ENCODE data around the gene PADI4. TPM values are rescaled to one million over a fixed set of nuclear protein-coding genes. Genes with fewer than 3 reads are reported as not detected.

Gene PADI4
- total RNA-seq, 1 experiment from 2014 or later, result 0.26 TPM

DNA sequence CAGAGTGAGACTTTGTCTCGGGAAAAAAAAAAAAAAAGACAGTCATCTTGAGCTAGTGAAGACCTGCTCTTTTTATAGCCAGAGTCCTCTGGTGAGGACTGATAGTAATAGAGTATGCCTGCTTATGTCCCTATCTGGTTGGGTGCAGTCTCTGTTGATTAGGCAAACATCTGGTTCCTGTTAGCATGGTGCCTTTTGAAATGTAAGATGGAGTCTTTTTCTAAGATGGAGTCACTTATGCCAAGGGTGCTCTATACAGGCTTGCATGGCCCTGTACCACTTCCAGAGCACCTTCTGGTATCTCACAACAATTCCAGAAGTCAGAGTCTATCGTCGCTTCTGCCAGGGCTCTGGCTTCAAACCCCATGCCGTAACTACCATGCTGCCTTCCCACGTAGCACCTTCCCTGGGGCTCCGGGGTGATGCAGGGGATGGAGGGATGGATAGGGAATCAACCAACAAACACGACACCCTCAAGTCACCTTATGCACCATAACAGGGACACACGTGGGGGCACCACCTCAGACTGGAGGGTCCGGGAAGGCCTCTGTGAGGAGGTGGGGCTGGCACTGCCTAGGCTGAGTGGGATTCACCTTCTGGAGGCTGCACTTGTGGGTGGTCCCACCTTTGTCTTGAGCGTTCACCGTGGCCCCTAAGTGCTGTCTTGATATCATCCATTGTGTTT lies 52.4 kb downstream of the PADI4 start:
- Mint-ChIP-seq H3K27ac (no peak overlapping the region), H3K27me3 (ENCODE audit: low read depth) (no peaks in the 10 kb centered on the region; the same call in 1 of the 2 replicates), H3K36me3 (no peaks in the 10 kb centered on the region), H3K4me1 (peaks cover 13% of the 10 kb centered on the region; the same call in 1 of the 2 replicates), H3K9me3 (peaks cover 9% of the 10 kb centered on the region; the same call in 1 of the 2 replicates), H3K4me3 (no peak overlapping the region)
- no peak for DNase-seq (ENCODE audit: low spot score)
- TF ChIP-seq HMGA2 (CRISPR knock-in tag; IDR thresholded peaks at IDR 0.05) (no peak), CREM (CRISPR knock-in tag; IDR thresholded peaks at IDR 0.05) (no peak), PREB (CRISPR knock-in tag; IDR thresholded peaks at IDR 0.05; ENCODE audit: borderline replicate concordance) (no peak), MXD4 (CRISPR knock-in tag; IDR thresholded peaks at IDR 0.05; ENCODE audit: borderline replicate concordance) (no peak)
- CTCF ChIA-PET, result no interaction called here
- POLR2A ChIA-PET, result no interaction called here
- no peak for ATAC-seq

- DNase-seq (ENCODE audit: low spot score) (no peak), ATAC-seq (no peak)
- ChIA-PET CTCF (interaction anchor here (0.7 kb wide), 1 partner anchor 17 kb away, joined by 5 read pairs; no protein-coding TSS in a partner anchor), POLR2A (no interaction called here)
- H3K4me3 Mint-ChIP-seq, result no peak overlapping the region
- no peaks in the 10 kb centered on the region for H3K36me3 Mint-ChIP-seq
- peaks cover 9% of the 10 kb centered on the region; the same call in 1 of the 2 replicates for H3K9me3 Mint-ChIP-seq
- H3K4me1 Mint-ChIP-seq, result peaks cover 8% of the 10 kb centered on the region; the same call in 1 of the 2 replicates
- TF ChIP-seq CREM (CRISPR knock-in tag; IDR thresholded peaks at IDR 0.05) (no peak), RORB (CRISPR knock-in tag; IDR thresholded peaks at IDR 0.05) (no peak)
- TF ChIP-seq, protein P1, sequence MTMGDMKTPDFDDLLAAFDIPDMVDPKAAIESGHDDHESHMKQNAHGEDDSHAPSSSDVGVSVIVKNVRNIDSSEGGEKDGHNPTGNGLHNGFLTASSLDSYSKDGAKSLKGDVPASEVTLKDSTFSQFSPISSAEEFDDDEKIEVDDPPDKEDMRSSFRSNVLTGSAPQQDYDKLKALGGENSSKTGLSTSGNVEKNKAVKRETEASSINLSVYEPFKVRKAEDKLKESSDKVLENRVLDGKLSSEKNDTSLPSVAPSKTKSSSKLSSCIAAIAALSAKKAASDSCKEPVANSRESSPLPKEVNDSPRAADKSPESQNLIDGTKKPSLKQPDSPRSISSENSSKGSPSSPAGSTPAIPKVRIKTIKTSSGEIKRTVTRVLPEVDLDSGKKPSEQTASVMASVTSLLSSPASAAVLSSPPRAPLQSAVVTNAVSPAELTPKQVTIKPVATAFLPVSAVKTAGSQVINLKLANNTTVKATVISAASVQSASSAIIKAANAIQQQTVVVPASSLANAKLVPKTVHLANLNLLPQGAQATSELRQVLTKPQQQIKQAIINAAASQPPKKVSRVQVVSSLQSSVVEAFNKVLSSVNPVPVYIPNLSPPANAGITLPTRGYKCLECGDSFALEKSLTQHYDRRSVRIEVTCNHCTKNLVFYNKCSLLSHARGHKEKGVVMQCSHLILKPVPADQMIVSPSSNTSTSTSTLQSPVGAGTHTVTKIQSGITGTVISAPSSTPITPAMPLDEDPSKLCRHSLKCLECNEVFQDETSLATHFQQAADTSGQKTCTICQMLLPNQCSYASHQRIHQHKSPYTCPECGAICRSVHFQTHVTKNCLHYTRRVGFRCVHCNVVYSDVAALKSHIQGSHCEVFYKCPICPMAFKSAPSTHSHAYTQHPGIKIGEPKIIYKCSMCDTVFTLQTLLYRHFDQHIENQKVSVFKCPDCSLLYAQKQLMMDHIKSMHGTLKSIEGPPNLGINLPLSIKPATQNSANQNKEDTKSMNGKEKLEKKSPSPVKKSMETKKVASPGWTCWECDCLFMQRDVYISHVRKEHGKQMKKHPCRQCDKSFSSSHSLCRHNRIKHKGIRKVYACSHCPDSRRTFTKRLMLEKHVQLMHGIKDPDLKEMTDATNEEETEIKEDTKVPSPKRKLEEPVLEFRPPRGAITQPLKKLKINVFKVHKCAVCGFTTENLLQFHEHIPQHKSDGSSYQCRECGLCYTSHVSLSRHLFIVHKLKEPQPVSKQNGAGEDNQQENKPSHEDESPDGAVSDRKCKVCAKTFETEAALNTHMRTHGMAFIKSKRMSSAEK (CRISPR knock-in tag; IDR thresholded peaks at IDR 0.05; ENCODE audit: borderline replicate concordance), result no peak
- peak overlapping the region; percentile 87; the same call in 1 of the 2 replicates for H3K27ac Mint-ChIP-seq
- no peaks in the 10 kb centered on the region; the same call in 1 of the 2 replicates for H3K27me3 Mint-ChIP-seq (ENCODE audit: low read depth)
Measured at GRCh38 chr1:17361687-17362086, 53.7 kb downstream of the PADI4 start.

DNA sequence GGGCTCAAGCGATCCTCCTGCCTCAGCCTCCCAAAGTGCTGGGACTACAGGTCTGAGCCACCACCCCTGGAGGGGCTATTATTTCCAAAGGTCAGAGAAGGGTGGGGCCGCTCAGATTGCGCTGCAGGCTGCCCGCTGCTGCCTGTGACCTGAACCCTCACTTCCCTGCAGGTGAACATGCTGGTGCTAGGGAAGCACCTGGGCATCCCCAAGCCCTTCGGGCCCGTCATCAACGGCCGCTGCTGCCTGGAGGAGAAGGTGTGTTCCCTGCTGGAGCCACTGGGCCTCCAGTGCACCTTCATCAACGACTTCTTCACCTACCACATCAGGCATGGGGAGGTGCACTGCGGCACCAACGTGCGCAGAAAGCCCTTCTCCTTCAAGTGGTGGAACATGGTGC lies 55.4 kb downstream of the PADI4 start:
- DNase-seq (ENCODE audit: low spot score), result no peak
- ChIA-PET POLR2A (no interaction called here), CTCF (no interaction called here)
- Mint-ChIP-seq H3K27ac (no peak overlapping the region), H3K27me3 (ENCODE audit: low read depth) (no peaks in the 10 kb centered on the region; the same call in 1 of the 2 replicates), H3K36me3 (no peaks in the 10 kb centered on the region), H3K4me3 (no peak overlapping the region), H3K9me3 (peaks cover 9% of the 10 kb centered on the region; the same call in 1 of the 2 replicates), H3K4me1 (peaks cover 11% of the 10 kb centered on the region; the same call in 1 of the 2 replicates)
- ATAC-seq, result no peak
- no peak for TF ChIP-seq ZNF425 (CRISPR knock-in tag; conservative IDR thresholded peaks at IDR 0.05)
- no peak for TF ChIP-seq ZNF263 (CRISPR knock-in tag; IDR thresholded peaks at IDR 0.05; ENCODE audit: low read depth)
- no peak for TF ChIP-seq TCF7 (CRISPR knock-in tag; IDR thresholded peaks at IDR 0.05; ENCODE audit: low read depth)
- TF ChIP-seq HMGA2 (CRISPR knock-in tag; IDR thresholded peaks at IDR 0.05), result no peak
- TF ChIP-seq TEAD1 (CRISPR knock-in tag; IDR thresholded peaks at IDR 0.05), result no peak
- no peak for TF ChIP-seq ATF6 (CRISPR knock-in tag; IDR thresholded peaks at IDR 0.05)
- no peak for TF ChIP-seq FOXP4 (CRISPR knock-in tag; IDR thresholded peaks at IDR 0.05)
- TF ChIP-seq CREB1 (CRISPR knock-in tag; IDR thresholded peaks at IDR 0.05), result no peak
- TF ChIP-seq GABPB1 (CRISPR knock-in tag; IDR thresholded peaks at IDR 0.05), result no peak
- TF ChIP-seq ZNF423 (CRISPR knock-in tag; IDR thresholded peaks at IDR 0.05), result no peak
- TF ChIP-seq HMGXB4 (CRISPR knock-in tag; IDR thresholded peaks at IDR 0.05), result no peak
